Keratinocyte (primary cell): Measurements from ENCODE around the gene EEIG2. TPM values are rescaled to one million over a fixed set of nuclear protein-coding genes. Genes with fewer than 3 reads are reported as not detected.

Source experiments
- DNase-seq: peaks from one replicate; pipeline ENCODE4 v3.0.0-alpha.2; 2011; ENCODE audit warnings: low read depth, missing footprints, low spot score
- FAIRE-seq: peaks from 2 replicates; lab custom pipeline; 2011; peaks lifted over from hg19 to GRCh38; lab: Jason Lieb, UNC
- H2AFZ ChIP-seq: 2 replicates; pipeline ENCODE4 v1.6.0; 2012; ENCODE audit warnings: low read length, control low read depth, inconsistent platforms; ENCODE audit not compliant: control insufficient read depth
- H3K27ac ChIP-seq: 2 replicates; pipeline ENCODE4 v1.5.1; 2011; ENCODE audit warnings: low read length; ENCODE audit not compliant: control insufficient read depth, insufficient read depth
- H3K27me3 ChIP-seq: 3 replicates; pipeline ENCODE4 v1.6.0; 2011; ENCODE audit warnings: low read length; ENCODE audit not compliant: control insufficient read depth, insufficient read depth; ENCODE audit errors: extremely low read depth
- H3K36me3 ChIP-seq, 2 experiments: 2 replicates in 1 of 2; 3 replicates in 1 of 2; pipeline ENCODE4 v1.5.1; 2011; ENCODE audit warnings: low read length in 2 of 2, mild to moderate bottlenecking in 1 of 2; ENCODE audit not compliant: control insufficient read depth in 2 of 2, insufficient read depth in 2 of 2; ENCODE audit errors: extremely low read depth in 1 of 2
- H3K4me1 ChIP-seq: 3 replicates; pipeline ENCODE4 v1.5.1; 2011; ENCODE audit warnings: low read length; ENCODE audit not compliant: control insufficient read depth, insufficient read depth; ENCODE audit errors: extremely low read depth
- H3K4me2 ChIP-seq: 3 replicates; pipeline ENCODE4 v1.6.0; 2011; ENCODE audit warnings: low read depth, low read length; ENCODE audit not compliant: control insufficient read depth, insufficient read depth; ENCODE audit errors: extremely low read depth
- H3K4me3 ChIP-seq, 3 experiments: fragments of 200-600 bp in 1 of 3; sonication (generic) in 1 of 3; 2 replicates in 2 of 3; 3 replicates in 1 of 3; pipeline ENCODE4 v1.5.1; 2011 to 2016; ENCODE audit warnings: low read length in 3 of 3, mild to moderate bottlenecking in 3 of 3, control low read depth in 2 of 3, inconsistent platforms in 1 of 3, low read depth in 1 of 3, mixed read lengths in 1 of 3, mixed run types in 1 of 3, moderate library complexity in 1 of 3; ENCODE audit not compliant: control insufficient read depth in 2 of 3, insufficient read depth in 2 of 3; ENCODE audit errors: extremely low read depth in 1 of 3
- H3K79me2 ChIP-seq: 2 replicates; pipeline ENCODE4 v1.6.0; 2012; ENCODE audit warnings: low read length; ENCODE audit not compliant: control insufficient read depth, insufficient read depth
- H3K9ac ChIP-seq: 3 replicates; pipeline ENCODE4 v1.6.0; 2011; ENCODE audit warnings: low read length; ENCODE audit not compliant: control insufficient read depth, insufficient read depth; ENCODE audit errors: extremely low read depth
- H3K9me1 ChIP-seq: 3 replicates; pipeline ENCODE4 v1.6.0; 2011; ENCODE audit warnings: low read length; ENCODE audit not compliant: control insufficient read depth, insufficient read depth; ENCODE audit errors: extremely low read depth
- H3K9me3 ChIP-seq: 2 replicates; pipeline ENCODE4 v1.5.1; 2012; ENCODE audit warnings: low read depth, low read length; ENCODE audit not compliant: control insufficient read depth
- H4K20me1 ChIP-seq: 3 replicates; pipeline ENCODE4 v1.6.0; 2011; ENCODE audit warnings: low read length; ENCODE audit not compliant: control insufficient read depth, insufficient read depth; ENCODE audit errors: extremely low read depth
- EZH2 ChIP-seq: IDR thresholded peaks from one replicate; pipeline ENCODE4 v1.6.1; 2012; ENCODE audit warnings: inconsistent platforms, mild to moderate bottlenecking, low read length, moderate library complexity
- dilution Hi-C: fragments of 300-500 bp; cut with MboI; formaldehyde crosslinking; loops from one replicate; pipeline ENCODE4 v1.7.0; 2020; ENCODE audit warnings: low sequenced_read_pairs; ENCODE audit not compliant: extremely low pct_ligation_motif_present
- polyA plus RNA-seq, 5 experiments: library from polyadenylated mRNA; depleted of rRNA in 3 of 5; stranded (reverse) in 3 of 5; stranded (forward) in 1 of 5; unstranded in 1 of 5; fragments of >200 nt; gene quantifications; 1 replicate in 1 of 5; 2 replicates in 3 of 5; 3 replicates in 1 of 5; pipeline versions ENCODE4 v1.2.1 to v1.2.3, GENCODE V29; 2011 to 2012; ENCODE audit warnings: missing spikeins in 2 of 5, low read depth in 1 of 5, low replicate concordance in 1 of 5
- TF ChIP-seq, protein P1 (sequence below), 3 experiments: IDR thresholded peaks in 1 of 3; conservative IDR thresholded peaks in 1 of 3; optimal IDR thresholded peaks in 1 of 3; 2 replicates in 2 of 3; 3 replicates in 1 of 3; pipeline versions ENCODE3 to v1.5.1; 2011; ENCODE audit warnings: low read length in 3 of 3, mild to moderate bottlenecking in 3 of 3, moderate library complexity in 2 of 3, control low read depth in 1 of 3, inconsistent platforms in 1 of 3; ENCODE audit not compliant: insufficient read depth in 2 of 3; ENCODE audit errors: extremely low read depth in 1 of 3

Gene EEIG2
- polyA plus RNA-seq, 1 donor (not counting 4 experiments of a cell fraction or from before 2014, with no cell fraction given): 2.0 TPM

DNA sequence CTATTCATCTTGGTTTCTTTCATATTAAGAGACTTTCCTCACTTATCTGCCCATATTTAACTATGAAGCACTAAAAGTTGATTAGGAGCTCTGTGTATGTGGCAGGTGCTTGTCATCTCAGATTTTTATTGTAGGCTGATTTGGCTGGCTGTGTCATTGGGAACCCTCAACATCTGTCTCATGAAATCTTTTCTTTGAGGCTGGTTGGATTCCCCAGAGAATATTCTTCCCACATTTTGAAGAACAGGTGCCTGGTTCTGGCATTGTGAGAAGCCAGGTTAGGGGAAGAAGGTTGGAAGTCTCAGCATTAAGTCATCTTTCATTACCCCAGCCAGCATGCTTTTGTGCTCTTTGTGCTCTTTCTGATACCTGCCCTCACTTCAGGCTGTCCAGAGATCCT, 37.1 kb downstream of the EEIG2 start:
- Histone ChIP-seq H3K9me3 (no peaks in the 10 kb centered on the region), H3K4me1 (no peaks in the 10 kb centered on the region), H3K27ac (no peak overlapping the region), H3K4me2 (no peak overlapping the region), H3K4me3 (no peak overlapping the region), H3K9me1 (no peaks in the 10 kb centered on the region), H2AFZ (no peak overlapping the region), H4K20me1 (no peaks in the 10 kb centered on the region), H3K36me3 (no peaks in the 10 kb centered on the region), H3K79me2 (no peaks in the 10 kb centered on the region), H3K9ac (no peak overlapping the region), H3K27me3 (no peaks in the 10 kb centered on the region)
- dilution Hi-C loops: no loop called here
- DNase-seq (no peak), FAIRE-seq (no peak)
- TF ChIP-seq, protein P1, sequence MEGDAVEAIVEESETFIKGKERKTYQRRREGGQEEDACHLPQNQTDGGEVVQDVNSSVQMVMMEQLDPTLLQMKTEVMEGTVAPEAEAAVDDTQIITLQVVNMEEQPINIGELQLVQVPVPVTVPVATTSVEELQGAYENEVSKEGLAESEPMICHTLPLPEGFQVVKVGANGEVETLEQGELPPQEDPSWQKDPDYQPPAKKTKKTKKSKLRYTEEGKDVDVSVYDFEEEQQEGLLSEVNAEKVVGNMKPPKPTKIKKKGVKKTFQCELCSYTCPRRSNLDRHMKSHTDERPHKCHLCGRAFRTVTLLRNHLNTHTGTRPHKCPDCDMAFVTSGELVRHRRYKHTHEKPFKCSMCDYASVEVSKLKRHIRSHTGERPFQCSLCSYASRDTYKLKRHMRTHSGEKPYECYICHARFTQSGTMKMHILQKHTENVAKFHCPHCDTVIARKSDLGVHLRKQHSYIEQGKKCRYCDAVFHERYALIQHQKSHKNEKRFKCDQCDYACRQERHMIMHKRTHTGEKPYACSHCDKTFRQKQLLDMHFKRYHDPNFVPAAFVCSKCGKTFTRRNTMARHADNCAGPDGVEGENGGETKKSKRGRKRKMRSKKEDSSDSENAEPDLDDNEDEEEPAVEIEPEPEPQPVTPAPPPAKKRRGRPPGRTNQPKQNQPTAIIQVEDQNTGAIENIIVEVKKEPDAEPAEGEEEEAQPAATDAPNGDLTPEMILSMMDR (optimal IDR thresholded peaks at IDR 0.05 in 1 of 3, IDR thresholded peaks at IDR 0.05 in 1 of 3, conservative IDR thresholded peaks at IDR 0.05 in 1 of 3; ENCODE audit: extremely low read depth in 1 of 3, insufficient read depth in 2 of 3, low read length in 3 of 3): no peak
- no peak for TF ChIP-seq EZH2

DNA sequence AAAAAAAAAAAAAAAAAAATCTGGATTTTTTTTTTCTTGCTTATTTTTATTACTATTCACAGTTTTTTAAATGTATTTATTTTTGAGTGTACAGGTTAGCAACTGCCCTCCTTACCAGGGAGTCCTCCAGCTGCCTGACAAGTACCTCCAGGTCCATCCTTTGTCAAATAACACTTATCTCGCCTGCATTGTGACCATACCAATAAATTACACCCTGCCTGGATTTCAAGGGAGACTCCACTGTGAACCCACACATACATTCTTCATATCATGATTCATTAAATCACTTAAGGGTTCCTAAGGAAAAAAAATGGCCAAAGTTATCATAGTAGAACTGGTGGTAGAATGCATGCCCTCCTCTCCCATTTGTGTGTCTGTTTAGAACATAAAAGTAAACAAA, 38.4 kb downstream of the EEIG2 start:
- H3K27ac ChIP-seq: no peak overlapping the region
- H3K9me3 ChIP-seq: no peaks in the 10 kb centered on the region
- H3K4me2 ChIP-seq: no peak overlapping the region
- no peaks in the 10 kb centered on the region for H3K9me1 ChIP-seq
- H3K79me2 ChIP-seq: no peaks in the 10 kb centered on the region
- no peak overlapping the region for H3K4me3 ChIP-seq
- H4K20me1 ChIP-seq: no peaks in the 10 kb centered on the region
- H2AFZ ChIP-seq: no peak overlapping the region
- TF ChIP-seq, protein P1 (optimal IDR thresholded peaks at IDR 0.05 in 1 of 3, IDR thresholded peaks at IDR 0.05 in 1 of 3, conservative IDR thresholded peaks at IDR 0.05 in 1 of 3; ENCODE audit: extremely low read depth in 1 of 3, insufficient read depth in 2 of 3, low read length in 3 of 3): no peak
- no peak for TF ChIP-seq EZH2
- no peak for DNase-seq
- H3K36me3 ChIP-seq: no peaks in the 10 kb centered on the region
- FAIRE-seq: no peak
- no peak overlapping the region for H3K9ac ChIP-seq
- H3K4me1 ChIP-seq: no peaks in the 10 kb centered on the region
- dilution Hi-C loops: no loop called here
- no peaks in the 10 kb centered on the region for H3K27me3 ChIP-seq
